NCI-H524 treated with DMSO at 0.1 percent for 48 hours (cell line): ENCODE measurements around the gene NUP98.

Source experiments
- DNase-seq: peaks from one replicate; lab custom pipeline; 2025; lab: John Stamatoyannopoulos, UW

Gene NUP98

GRCh38 chr11:3797329-3798090 is at the start of gene NUP98:
Gene NUP98 (minus strand): TSS chr11:3797554. CDS start chr11:3782117, 15,437 bp downstream.
- DNase-seq: peak; percentile 94

GRCh38 chr11:3845670-3846069 is 48.3 kb upstream of the NUP98 start:
- DNase-seq: no peak

DNA sequence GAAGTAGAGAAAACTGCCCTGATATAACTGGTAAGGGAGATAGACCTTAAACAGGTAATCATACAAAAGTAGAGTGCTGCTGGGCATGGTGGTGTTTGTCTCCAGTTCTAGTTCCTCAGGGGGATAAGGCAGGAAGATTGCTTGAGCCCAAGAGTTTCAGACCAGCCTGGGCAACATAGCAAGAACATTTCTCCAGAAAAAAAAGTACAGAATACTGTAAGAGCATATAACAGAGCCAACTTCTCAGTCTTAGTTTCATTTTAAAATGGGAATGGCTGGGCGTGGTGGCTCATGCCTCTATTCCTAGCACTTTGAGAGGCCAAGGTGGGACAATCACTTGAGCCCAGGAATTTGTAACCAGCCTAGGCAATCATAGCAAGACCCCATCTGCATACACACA is 47.9 kb upstream of the NUP98 start:
- no peak for DNase-seq

DNA sequence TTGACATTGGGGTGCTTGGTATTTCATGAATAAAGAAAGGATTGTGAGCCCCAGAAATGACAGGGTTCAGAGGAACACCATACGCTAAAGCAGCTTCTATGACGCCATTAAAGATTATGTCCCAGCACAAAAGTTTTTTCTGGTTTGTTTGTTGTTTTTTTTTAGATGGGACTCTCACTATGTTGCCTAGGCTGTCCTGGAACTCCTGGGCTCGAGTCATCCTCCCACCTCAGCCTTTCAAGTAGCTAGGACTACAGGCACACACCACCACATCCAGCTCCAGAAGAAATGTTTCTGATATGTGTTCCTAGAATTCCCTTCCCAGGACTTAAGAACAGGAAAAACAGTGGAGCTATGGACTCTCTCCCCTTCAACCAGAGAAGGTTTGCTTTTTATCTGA is 46.0 kb upstream of the NUP98 start:
- no peak for DNase-seq

GRCh38 chr11:3841426-3842350 is 44.3 kb upstream of the NUP98 start:
- DNase-seq: peak; percentile 41

DNA sequence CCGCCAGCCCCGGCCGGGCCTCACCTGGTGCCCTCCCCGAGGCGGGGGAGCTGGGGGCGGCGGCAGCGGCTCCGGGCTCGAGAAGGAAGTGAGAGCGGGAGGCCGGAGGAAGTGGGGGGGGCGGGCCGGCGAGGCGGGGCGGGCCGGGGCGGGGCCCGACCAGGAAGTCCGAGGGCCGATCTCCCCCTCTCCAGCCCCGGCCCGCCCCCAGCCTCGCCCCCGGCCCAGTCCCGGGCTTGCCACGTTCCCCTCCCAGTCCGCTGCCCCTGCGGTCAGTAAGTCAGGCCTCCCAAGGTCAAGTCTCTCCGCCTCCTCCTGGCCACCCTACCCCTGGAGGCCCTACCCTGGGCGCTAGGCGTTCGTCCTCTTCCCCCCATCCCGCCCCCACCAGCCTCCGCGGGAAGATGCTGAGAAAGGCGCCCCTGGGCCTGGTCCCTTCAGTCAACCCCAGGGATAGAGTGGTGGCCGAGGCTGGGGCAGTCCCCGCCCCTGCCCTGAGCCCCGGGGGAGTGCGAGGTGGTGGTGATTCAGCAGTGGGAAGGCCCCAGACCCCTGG is 43.6 kb upstream of the NUP98 start, which contains the start of gene RHOG:
Gene RHOG, minus strand, starts transcription at position 90 of the 556 bp plus-strand sequence. CDS start 12,821 bp downstream, outside the sequence.
- no peak for DNase-seq

GRCh38 chr11:3840004-3840869 is 42.9 kb upstream of the NUP98 start:
- no peak for DNase-seq

- no peak for DNase-seq
These were observed 41.1 kb upstream of the NUP98 start for GRCh38 chr11:3838504-3838903.

DNA sequence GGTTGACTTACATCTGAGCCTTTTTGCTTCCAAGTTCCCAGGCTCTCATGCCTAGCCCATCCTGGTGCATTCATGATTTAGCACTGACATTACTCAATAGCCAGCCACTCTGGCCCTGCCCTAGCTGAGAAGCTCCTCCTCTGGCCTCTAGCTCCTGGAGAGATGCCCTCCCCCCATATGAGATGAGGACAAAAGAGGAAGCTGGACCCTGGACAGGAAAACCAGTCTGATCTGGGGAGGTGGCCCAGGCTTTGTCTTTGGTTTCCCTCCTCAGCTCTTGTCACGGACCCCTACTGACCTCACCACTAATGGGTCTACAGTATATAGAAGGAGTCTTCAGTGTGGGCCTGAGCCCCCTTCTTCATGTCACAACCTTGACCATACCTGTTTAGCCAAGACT is 40.4 kb upstream of the NUP98 start:
- no peak for DNase-seq

DNA sequence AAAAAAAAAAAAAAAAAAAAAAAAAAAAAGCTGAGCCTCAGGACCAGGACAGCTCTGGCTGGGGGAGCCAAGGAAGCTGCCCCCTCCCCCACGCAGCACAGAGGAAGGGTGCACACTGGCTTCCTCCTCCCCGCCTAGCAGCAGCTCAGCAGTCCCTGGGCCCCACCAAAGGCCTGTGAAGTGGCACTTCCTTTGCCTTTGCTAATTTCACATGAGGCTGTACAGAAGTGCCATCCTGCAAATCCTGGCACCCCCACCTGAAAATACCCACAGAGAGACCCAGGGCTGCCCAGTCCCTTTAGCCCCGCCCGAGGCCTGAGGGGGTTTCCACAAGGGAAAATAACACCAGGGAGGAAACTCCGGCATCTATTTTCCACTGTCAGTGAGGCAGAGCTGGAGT is 39.5 kb upstream of the NUP98 start:
- DNase-seq: no peak

DNA sequence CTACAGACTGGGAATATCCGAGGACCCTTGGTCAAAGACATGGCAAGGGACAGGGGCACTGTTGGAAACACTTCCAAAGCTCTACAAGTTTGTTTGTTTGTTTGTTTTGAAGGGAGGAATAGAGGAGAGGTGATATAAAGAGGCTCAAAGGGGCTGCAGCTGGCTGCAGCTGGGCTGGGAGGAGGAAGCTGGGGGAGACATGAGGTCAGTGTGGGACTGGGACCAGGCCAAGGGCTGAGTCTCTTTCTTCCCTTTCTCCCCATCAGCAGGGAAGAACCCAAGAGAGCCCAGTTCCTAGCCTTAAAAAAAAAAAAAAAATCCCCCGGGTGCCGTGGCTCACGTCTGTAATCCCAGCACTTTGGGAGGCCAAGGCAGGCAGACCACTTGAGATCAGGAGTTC is 38.4 kb upstream of the NUP98 start:
- DNase-seq: no peak

DNA sequence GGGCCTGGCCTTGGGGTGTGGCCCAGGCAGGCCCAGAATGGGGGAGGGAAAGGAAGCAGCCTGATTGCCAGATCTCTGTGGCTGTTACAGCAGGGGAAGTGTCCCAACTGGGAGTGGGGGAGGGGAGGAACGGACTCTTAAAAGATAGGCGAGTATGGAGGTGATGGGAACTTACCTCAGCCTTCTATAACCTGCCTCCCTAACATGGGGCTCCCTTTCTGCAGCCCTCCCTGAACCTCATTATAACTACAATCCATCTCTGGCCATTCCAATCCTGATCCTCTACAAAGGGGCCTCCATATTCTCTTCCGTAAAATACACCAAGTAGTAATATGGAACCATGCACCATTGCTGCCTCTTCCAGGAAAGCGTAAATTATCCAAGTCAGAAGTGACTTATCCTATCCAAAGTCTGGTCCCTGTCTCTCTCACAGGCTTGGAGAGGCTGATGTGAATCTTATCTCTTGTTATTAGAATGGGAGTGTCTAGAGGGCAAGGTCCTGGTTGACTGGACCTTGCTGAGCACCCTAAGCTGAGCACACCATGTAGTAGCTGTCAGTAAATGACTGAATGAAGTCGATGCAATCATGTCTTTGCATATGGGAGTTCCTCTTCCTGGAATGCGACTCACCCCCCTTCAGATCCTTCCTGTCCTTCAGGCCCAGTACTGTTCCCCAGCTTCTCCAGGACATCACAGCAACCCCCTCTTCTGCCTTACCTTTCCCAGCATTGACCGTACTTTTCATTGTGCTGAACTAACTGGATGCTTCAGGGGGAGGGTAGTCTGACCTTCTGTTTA is 37.5 kb upstream of the NUP98 start:
- no peak for DNase-seq

DNA sequence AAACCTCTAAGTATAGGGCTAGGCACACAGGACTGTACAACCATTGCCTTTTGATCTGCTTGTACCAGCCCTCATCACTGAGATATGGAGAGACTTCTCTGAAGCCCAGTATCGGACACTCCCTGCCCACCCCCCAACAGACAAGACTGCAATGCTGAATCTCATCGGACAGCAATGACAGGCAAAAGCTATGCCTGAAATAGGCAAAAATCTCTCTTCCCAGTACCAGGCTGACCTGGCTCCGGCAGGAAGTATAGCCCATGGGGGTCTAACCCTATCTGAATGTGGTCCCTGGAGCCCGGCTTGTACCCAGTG is 37.0 kb upstream of the NUP98 start:
- DNase-seq: no peak

DNA sequence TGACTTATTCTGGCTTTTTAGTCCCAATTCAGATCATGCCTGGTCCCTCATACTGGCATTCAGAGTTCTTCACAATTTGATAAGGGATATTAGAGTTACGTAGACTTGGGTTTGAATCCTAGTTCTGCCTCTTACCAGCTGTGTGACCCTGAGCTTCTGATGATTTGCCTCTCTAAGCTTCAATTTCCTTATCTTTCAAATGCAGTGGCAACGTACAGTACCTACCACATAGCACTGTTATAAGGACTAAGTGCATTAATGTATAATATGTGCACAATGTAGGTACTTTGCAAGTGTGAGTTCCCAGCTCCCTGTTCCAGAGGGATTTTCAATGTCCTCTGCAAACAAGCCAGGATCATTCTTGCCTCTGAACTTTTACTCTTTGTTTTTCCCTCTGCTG is 36.1 kb upstream of the NUP98 start:
- DNase-seq: no peak

GRCh38 chr11:3832816-3833215 is 35.5 kb upstream of the NUP98 start:
- DNase-seq: no peak

GRCh38 chr11:3831378-3832239 is 34.3 kb upstream of the NUP98 start:
- DNase-seq: no peak

DNA sequence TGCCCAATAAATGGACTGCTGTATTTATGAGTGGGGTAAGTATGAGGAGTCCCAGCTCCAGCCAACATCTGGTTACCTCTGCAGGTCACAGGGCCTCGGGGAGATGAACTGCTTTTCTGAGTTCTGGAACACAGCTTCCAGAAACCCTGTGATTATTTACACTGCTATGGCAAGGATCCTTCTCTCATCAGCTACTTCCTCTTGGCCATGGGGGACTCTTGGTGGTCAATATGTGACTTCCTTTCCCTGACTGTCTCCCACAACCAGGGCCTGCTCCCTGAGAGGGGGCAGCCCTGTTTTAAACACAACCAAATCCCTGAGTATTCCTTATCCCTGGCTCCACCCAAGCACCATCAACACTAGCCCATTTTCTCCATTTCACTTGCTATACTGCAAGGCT is 33.4 kb upstream of the NUP98 start:
- DNase-seq: no peak

DNA sequence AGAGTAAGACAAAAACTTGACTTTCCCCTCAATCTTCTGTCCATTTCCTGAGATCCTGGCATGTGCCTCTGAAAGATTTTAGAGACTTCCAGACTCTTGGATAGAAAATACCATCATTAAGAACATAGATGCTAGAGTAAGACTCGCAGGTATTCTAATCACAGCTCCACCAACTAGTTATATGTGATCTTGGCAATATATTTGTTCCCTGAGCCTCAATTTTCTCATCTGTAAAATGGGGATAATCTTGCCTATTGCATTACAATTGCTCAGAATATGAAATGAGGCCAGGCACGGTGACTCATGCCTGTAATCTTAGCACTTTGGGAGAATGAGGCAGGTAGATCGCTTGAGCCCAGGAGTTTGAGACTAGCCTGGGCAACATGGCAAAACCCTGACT is 32.7 kb upstream of the NUP98 start:
- no peak for DNase-seq

DNA sequence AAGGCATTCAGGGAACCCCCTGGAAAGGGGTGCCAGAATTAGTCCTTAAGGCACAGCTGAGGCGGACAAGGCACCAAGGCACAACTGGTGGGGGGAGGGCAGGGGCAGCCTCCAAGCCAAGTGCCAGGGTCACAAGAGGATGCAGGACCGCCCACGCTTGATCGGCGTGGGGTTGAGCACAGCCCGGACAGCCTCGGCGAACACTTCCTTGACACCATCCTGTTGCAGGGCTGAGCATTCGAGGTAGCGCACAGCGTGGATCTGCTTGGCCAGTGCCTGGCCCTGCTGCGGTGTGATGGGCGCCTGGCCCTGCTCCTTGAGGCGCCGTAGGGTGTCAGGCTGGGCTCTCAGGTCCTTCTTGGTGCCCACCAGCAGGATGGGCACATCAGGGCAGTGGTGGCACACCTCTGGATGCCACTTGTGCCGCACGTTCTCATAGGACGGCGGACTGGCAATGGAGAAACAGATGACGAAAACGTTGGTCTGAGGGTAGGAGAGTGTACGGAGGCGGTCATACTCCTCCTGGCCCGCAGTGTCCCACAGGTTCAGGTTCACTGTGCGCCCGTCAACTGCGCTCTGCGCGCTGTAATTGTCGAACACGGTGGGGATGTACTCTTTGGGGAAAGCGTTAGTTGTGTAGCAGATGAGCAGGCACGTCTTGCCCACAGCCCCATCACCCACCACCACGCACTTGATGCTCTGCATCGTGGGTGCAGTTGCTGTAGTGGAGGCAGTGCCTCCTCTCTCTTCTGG is 30.3 kb upstream of the NUP98 start:
- no peak for DNase-seq
